Fibroblast of mammary gland (primary cell): ENCODE measurements around the gene KCTD1.

Experiments
- DNase-seq: peaks from one replicate; pipeline ENCODE4 v3.0.0-alpha.2; 2010; ENCODE audit warnings: low read depth
- H3K4me3 ChIP-seq: 2 replicates; pipeline ENCODE4 v1.5.1; 2011; ENCODE audit warnings: low read depth, mild to moderate bottlenecking, low read length, moderate library complexity; ENCODE audit not compliant: control insufficient read depth
- TF ChIP-seq, protein P1 (sequence below): conservative IDR thresholded peaks from 2 replicates; pipeline ENCODE4 v1.5.1; 2011; ENCODE audit warnings: low read depth, low read length, inconsistent platforms; ENCODE audit not compliant: control insufficient read depth, insufficient read depth

KCTD1 gene

GRCh38 chr18:26574958-26575864, 26.9 kb upstream of the KCTD1 start:
- peak; percentile 40 for DNase-seq
- TF ChIP-seq, protein P1, sequence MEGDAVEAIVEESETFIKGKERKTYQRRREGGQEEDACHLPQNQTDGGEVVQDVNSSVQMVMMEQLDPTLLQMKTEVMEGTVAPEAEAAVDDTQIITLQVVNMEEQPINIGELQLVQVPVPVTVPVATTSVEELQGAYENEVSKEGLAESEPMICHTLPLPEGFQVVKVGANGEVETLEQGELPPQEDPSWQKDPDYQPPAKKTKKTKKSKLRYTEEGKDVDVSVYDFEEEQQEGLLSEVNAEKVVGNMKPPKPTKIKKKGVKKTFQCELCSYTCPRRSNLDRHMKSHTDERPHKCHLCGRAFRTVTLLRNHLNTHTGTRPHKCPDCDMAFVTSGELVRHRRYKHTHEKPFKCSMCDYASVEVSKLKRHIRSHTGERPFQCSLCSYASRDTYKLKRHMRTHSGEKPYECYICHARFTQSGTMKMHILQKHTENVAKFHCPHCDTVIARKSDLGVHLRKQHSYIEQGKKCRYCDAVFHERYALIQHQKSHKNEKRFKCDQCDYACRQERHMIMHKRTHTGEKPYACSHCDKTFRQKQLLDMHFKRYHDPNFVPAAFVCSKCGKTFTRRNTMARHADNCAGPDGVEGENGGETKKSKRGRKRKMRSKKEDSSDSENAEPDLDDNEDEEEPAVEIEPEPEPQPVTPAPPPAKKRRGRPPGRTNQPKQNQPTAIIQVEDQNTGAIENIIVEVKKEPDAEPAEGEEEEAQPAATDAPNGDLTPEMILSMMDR = no peak
- H3K4me3 ChIP-seq = peak overlapping the region; percentile 40

GRCh38 chr18:26568926-26569665, 20.7 kb upstream of the KCTD1 start:
- DNase-seq = no peak
- TF ChIP-seq, protein P1 = no peak

GRCh38 chr18:26568513-26568912, 20.2 kb upstream of the KCTD1 start:
- DNase-seq = no peak
- no peak overlapping the region for H3K4me3 ChIP-seq
- TF ChIP-seq, protein P1 = no peak

More at GRCh38 chr18:26568926-26569665, 20.7 kb upstream of the KCTD1 start:
- no peak overlapping the region for H3K4me3 ChIP-seq

DNA sequence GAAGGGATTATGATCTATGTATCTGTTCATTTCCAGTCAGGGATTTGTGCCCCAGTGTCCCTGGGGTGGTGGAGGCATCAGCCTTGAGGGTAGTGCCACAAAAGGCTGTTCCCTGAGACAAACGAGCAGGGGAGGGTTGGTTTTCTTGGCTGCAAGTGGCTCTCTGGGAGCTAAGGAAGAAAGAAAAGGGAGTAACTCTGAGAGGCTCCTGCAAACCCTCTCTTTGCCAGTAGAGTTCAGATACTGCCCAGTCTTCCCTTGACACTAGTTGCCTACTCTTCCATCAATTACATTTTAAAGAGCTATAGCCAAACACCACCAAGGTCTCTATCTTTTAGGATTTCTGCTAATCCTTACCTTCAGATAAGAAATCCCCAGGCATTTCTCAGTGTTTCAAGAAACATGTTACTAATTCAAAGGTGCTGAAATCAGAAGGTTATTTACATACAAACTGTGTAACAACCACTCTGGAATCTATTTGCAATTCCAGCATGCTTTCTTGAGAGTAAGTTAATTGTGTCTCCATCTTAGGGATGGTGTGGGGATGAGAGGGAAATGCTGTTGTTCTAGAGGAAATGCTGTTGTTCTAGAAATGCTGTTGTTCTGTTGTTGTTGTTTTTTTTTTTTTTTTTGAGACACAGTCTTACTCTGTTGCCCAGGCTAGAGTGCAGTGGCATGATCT, 18.7 kb upstream of the KCTD1 start:
- no peak overlapping the region for H3K4me3 ChIP-seq
- TF ChIP-seq, protein P1 = no peak
- DNase-seq = no peak

DNA sequence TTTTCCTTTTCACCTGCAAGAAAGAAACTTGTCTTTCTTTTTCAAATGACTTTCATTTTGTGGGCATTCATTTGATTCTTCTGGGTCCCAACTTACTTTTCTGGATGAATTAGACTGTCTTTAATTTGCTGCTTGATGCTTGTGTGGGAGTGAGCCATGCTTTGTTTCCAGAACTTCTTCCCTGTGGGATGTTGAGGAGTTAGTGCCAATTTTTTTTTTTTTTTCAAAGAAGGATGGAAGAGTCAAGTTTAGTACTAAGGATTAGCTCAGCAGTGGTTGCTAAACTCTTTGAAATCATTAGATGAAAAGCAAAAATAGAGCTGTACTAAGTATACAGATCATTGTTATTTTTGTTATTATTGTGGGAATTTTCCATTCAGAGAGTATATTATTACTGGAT, 17.2 kb upstream of the KCTD1 start:
- TF ChIP-seq, protein P1 = no peak
- H3K4me3 ChIP-seq = no peak overlapping the region
- no peak for DNase-seq

DNA sequence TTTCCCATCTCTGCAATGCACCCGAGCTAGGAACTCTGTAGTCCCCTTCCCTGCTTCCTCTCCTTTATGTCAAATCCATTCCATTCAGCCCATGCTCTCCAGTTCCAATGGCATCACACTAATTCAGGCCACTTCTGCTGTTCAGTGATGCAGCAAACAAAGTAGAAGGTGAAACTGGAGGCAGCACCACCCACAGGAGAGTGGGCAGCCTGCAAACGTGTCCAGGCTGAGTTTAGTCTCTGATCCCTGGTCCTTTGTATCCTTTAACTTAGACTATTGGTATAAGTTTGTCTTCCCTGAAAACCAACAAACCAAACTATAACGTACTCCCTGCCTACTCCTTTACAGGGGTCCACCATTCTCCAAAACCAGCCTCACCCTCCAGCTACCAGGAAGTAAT, 14.7 kb upstream of the KCTD1 start:
- DNase-seq = no peak
- no peak overlapping the region for H3K4me3 ChIP-seq
- TF ChIP-seq, protein P1 = no peak
